SK-N-SH (cell line): ENCODE measurements around the gene PFKFB3. TPM values are rescaled to one million over a fixed set of nuclear protein-coding genes. Genes with fewer than 3 reads are reported as not detected.

Source experiments
- CTCF ChIA-PET: fragments of 300-600, 350-600 bp; formaldehyde crosslinking; extraction: SDS; loops from one replicate; lab custom pipeline; 2021; lab: Yijun Ruan, JAX
- POLR2A ChIA-PET: fragments of 350-600 bp; sonication (Branson Sonifier 250); formaldehyde crosslinking; extraction: SDS; loops from one replicate; lab custom pipeline; 2020; ENCODE audit warnings: antibody characterized with exemption, inconsistent platforms; lab: Yijun Ruan, JAX
- DNase-seq: peaks from one replicate; pipeline ENCODE4 v3.0.0; 2012
- H2AFZ ChIP-seq: fragments of 200-600 bp; sonication (generic); 2 replicates; pipeline ENCODE4 v1.8.1; 2016; ENCODE audit warnings: antibody characterized with exemption, mild to moderate bottlenecking, low read depth
- H3F3A ChIP-seq: fragments of 200-600 bp; sonication (generic); replicated peaks from 2 replicates; pipeline ENCODE3; 2016; ENCODE audit warnings: antibody characterized with exemption, mild to moderate bottlenecking; ENCODE audit not compliant: insufficient read depth
- H3K27ac ChIP-seq, 2 experiments: fragments of 200-500 bp in 1 of 2; fragments of 200-600 bp in 1 of 2; sonication (Bioruptor generic) in 1 of 2; sonication (generic), shearing (Covaris generic) in 1 of 2; 2 replicates each; pipeline versions ENCODE4 v1.5.1 to v1.6.1; 2014 to 2016; ENCODE audit warnings: low read depth in 2 of 2, inconsistent platforms in 1 of 2, low read length in 1 of 2, mild to moderate bottlenecking in 1 of 2, mixed read lengths in 1 of 2
- H3K27me3 ChIP-seq: fragments of 200-600 bp; sonication (generic), shearing (Covaris generic); 2 replicates; pipeline ENCODE4 v1.6.1; 2016; ENCODE audit warnings: mixed run types; ENCODE audit not compliant: insufficient read depth
- H3K36me3 ChIP-seq, 2 experiments: fragments of 200-500 bp in 1 of 2; fragments of 200-600 bp in 1 of 2; sonication (Bioruptor generic) in 1 of 2; sonication (generic) in 1 of 2; replicated peaks in 1 of 2; 2 replicates each; pipeline versions ENCODE3 to v1.5.1; 2014 to 2016; ENCODE audit warnings: low read length in 1 of 2, mild to moderate bottlenecking in 1 of 2; ENCODE audit not compliant: insufficient read depth in 2 of 2, control insufficient read depth in 1 of 2
- H3K4me1 ChIP-seq, 2 experiments: fragments of 200-500 bp in 1 of 2; fragments of 200-600 bp in 1 of 2; sonication (Bioruptor generic) in 1 of 2; sonication (generic), shearing (Covaris generic) in 1 of 2; 2 replicates each; pipeline versions ENCODE4 v1.5.1 to v1.6.1; 2014 to 2016; ENCODE audit warnings: low read depth in 1 of 2, low read length in 1 of 2, mixed run types in 1 of 2; ENCODE audit not compliant: insufficient read depth in 2 of 2, control insufficient read depth in 1 of 2
- H3K4me2 ChIP-seq: fragments of 200-600 bp; sonication (generic), shearing (Covaris generic); 2 replicates; pipeline ENCODE4 v1.6.1; 2017; ENCODE audit warnings: mixed run types
- H3K4me3 ChIP-seq, 2 experiments: fragments of 200-500 bp in 1 of 2; fragments of 200-600 bp in 1 of 2; sonication (Bioruptor generic) in 1 of 2; sonication (generic), shearing (Covaris generic) in 1 of 2; 2 replicates each; pipeline versions ENCODE4 v1.5.1 to v1.8.1; 2014 to 2016; ENCODE audit warnings: low read depth in 2 of 2, inconsistent platforms in 1 of 2, low read length in 1 of 2, mild to moderate bottlenecking in 1 of 2, mixed read lengths in 1 of 2, moderate library complexity in 1 of 2
- H3K79me2 ChIP-seq: fragments of 200-600 bp; sonication (generic); 2 replicates; pipeline ENCODE4 v1.8.1; 2017; ENCODE audit warnings: mild to moderate bottlenecking; ENCODE audit not compliant: insufficient read depth
- H3K9ac ChIP-seq: fragments of 200-600 bp; sonication (generic); 2 replicates; pipeline ENCODE4 v1.6.1; 2017; ENCODE audit warnings: mixed run types
- H3K9me2 ChIP-seq: fragments of 200-600 bp; sonication (generic); 2 replicates; pipeline ENCODE4 v1.6.1; 2017; ENCODE audit warnings: mixed run types
- H3K9me3 ChIP-seq: fragments of 200-600 bp; sonication (generic); 2 replicates; pipeline ENCODE4 v1.6.1; 2017; ENCODE audit warnings: mixed run types, mild to moderate bottlenecking, moderate library complexity
- H4K20me1 ChIP-seq: fragments of 200-600 bp; sonication (generic); 2 replicates; pipeline ENCODE4 v1.6.1; 2017; ENCODE audit warnings: mild to moderate bottlenecking, mixed run types; ENCODE audit not compliant: insufficient read depth
- CHD2 ChIP-seq: fragments of 150-350 bp; IDR thresholded peaks from 2 replicates; pipeline ENCODE4 v1.6.1; 2018; ENCODE audit warnings: low read length; ENCODE audit not compliant: partially characterized antibody
- EP300 ChIP-seq, 2 experiments: IDR thresholded peaks; 2 replicates each; pipeline versions ENCODE4 v1.4.0 to v1.6.1; 2012; ENCODE audit warnings: borderline replicate concordance in 1 of 2, low read depth in 1 of 2, low read length in 1 of 2
- EZH2phosphoT487 ChIP-seq: fragments of 200-600 bp; sonication (generic); IDR thresholded peaks from 2 replicates; pipeline ENCODE4 v1.6.1; 2017; ENCODE audit warnings: low read depth, mixed run types, mild to moderate bottlenecking, antibody characterized with exemption, moderate library complexity, borderline replicate concordance
- FOSL2 ChIP-seq: IDR thresholded peaks from 2 replicates; pipeline ENCODE4 v1.4.0; 2012; ENCODE audit warnings: low read depth, mild to moderate bottlenecking, moderate library complexity, borderline replicate concordance
- FOXJ3 ChIP-seq: sonication (generic); formaldehyde crosslinking; IDR thresholded peaks from 2 replicates; pipeline ENCODE4 v1.5.1; 2020; ENCODE audit warnings: mild to moderate bottlenecking, missing genetic modification reagents
- FOXM1 ChIP-seq: IDR thresholded peaks from 2 replicates; pipeline ENCODE4 v1.4.0; 2012; ENCODE audit warnings: low read depth, mild to moderate bottlenecking
- GATA2 ChIP-seq: sonication (generic); formaldehyde crosslinking; IDR thresholded peaks from 2 replicates; pipeline ENCODE4 v1.5.0; 2020; ENCODE audit warnings: mild to moderate bottlenecking, missing genetic modification reagents
- JUND ChIP-seq: IDR thresholded peaks from 2 replicates; pipeline ENCODE4 v1.4.0; 2012
- MAX ChIP-seq: IDR thresholded peaks from 2 replicates; pipeline ENCODE4 v1.4.0; 2012; ENCODE audit warnings: low read depth
- MXI1 ChIP-seq: IDR thresholded peaks from 2 replicates; pipeline ENCODE4 v1.6.1; 2012; ENCODE audit warnings: mild to moderate bottlenecking, low read depth, low read length, improper control_type of control experiment
- RAD21 ChIP-seq: IDR thresholded peaks from 2 replicates; pipeline ENCODE4 v1.6.1; 2012; ENCODE audit warnings: mild to moderate bottlenecking, low read length
- RCOR1 ChIP-seq: fragments of 150-350 bp; IDR thresholded peaks from 2 replicates; pipeline ENCODE4 v1.6.1; 2017; ENCODE audit warnings: antibody characterized with exemption, low read length
- SIN3A ChIP-seq: IDR thresholded peaks from 2 replicates; pipeline ENCODE4 v1.6.1; 2012; ENCODE audit warnings: low read depth, mild to moderate bottlenecking, low read length, moderate library complexity, borderline replicate concordance
- YY1 ChIP-seq: IDR thresholded peaks from 2 replicates; pipeline ENCODE4 v1.4.0; 2012; ENCODE audit warnings: low read depth, mild to moderate bottlenecking
- WGBS: methylation state at CpG from one replicate; pipeline ENCODE4 v1.1.6; 2017; ENCODE audit warnings: low lambda C conversion rate; 5-methylcytosine and 5-hydroxymethylcytosine counted together
- polyA plus RNA-seq, 3 experiments: library from polyadenylated mRNA; depleted of rRNA; stranded (reverse); fragments of >200 nt; gene quantifications; 2 replicates each; pipeline ENCODE4 v1.2.3, GENCODE V29; 2012
- TF ChIP-seq, protein P1 (sequence below): fragments of 200-600 bp; sonication (generic); IDR thresholded peaks from 2 replicates; pipeline ENCODE4 v1.6.1; 2017; ENCODE audit warnings: antibody characterized with exemption, mild to moderate bottlenecking, moderate library complexity
- TF ChIP-seq, protein P2 (sequence below): IDR thresholded peaks from 2 replicates; pipeline ENCODE4 v1.4.0; 2012; ENCODE audit warnings: low read depth, borderline replicate concordance

Gene PFKFB3
- polyA plus RNA-seq, 1 of the 3 experiments (the other 2 are of a cell fraction) = 59.7 TPM

- TF ChIP-seq, protein P1, sequence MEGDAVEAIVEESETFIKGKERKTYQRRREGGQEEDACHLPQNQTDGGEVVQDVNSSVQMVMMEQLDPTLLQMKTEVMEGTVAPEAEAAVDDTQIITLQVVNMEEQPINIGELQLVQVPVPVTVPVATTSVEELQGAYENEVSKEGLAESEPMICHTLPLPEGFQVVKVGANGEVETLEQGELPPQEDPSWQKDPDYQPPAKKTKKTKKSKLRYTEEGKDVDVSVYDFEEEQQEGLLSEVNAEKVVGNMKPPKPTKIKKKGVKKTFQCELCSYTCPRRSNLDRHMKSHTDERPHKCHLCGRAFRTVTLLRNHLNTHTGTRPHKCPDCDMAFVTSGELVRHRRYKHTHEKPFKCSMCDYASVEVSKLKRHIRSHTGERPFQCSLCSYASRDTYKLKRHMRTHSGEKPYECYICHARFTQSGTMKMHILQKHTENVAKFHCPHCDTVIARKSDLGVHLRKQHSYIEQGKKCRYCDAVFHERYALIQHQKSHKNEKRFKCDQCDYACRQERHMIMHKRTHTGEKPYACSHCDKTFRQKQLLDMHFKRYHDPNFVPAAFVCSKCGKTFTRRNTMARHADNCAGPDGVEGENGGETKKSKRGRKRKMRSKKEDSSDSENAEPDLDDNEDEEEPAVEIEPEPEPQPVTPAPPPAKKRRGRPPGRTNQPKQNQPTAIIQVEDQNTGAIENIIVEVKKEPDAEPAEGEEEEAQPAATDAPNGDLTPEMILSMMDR = no peak
- TF ChIP-seq MXI1 (no peak), RCOR1 (no peak), RAD21 (no peak)
- TF ChIP-seq, all 33 proteins: peak for 0
Observed at GRCh38 chr10:6224781-6225180, 22.0 kb downstream of the PFKFB3 start (continued).

GRCh38 chr10:6225263-6225814 is 22.6 kb downstream of the PFKFB3 start:
- Histone ChIP-seq H4K20me1 (no peaks in the 10 kb centered on the region; the same call in 1 of the 2 replicates), H3K9me3 (no peaks in the 10 kb centered on the region), H3F3A (peaks cover 38% of the 10 kb centered on the region), H3K27ac (no peak overlapping the region; a peak in 1 of 4 replicates), H3K4me2 (no peak overlapping the region), H3K27me3 (no peaks in the 10 kb centered on the region), H2AFZ (no peak overlapping the region), H3K9ac (no peak overlapping the region), H3K4me1 (peaks cover 0 to 16% of the 10 kb centered on the region in 2 experiments; a peak in 3 of 4 replicates), H3K79me2 (peaks cover 51% of the 10 kb centered on the region), H3K9me2 (no peaks in the 10 kb centered on the region), H3K36me3 (peaks cover 73 to 78% of the 10 kb centered on the region in 2 experiments), H3K4me3 (no peak overlapping the region)
- DNase-seq = peak; percentile 20
- POLR2A ChIA-PET = no interaction called here
- WGBS = 87% methylated on average over 3 of the region's 15 CpGs
- TF ChIP-seq SIN3A (no peak), CHD2 (no peak), YY1 (no peak), FOXJ3 (no peak)
- CTCF ChIA-PET = interaction anchor here (1.2 to 2.1 kb wide), 2 partner anchors 23 to 176 kb away, joined by 4 to 8 read pairs; partner anchors contain the start of gene PFKFB3

GRCh38 chr10:6226216-6226615 is 23.5 kb downstream of the PFKFB3 start:
- H3K36me3 ChIP-seq = peaks cover 67 to 79% of the 10 kb centered on the region in 2 experiments
- 93% methylated on average over 23 of the region's 23 CpGs for WGBS
- TF ChIP-seq RCOR1 (no peak), EP300 (IDR thresholded peaks at IDR 0.05; ENCODE audit: borderline replicate concordance in 1 of 2, low read depth in 1 of 2, low read length in 1 of 2) (no peak), JUND (no peak), FOXM1 (no peak), MAX (no peak), EZH2phosphoT487 (no peak), FOSL2 (no peak), GATA2 (CRISPR knock-in tag) (no peak)
- TF ChIP-seq, protein P2, sequence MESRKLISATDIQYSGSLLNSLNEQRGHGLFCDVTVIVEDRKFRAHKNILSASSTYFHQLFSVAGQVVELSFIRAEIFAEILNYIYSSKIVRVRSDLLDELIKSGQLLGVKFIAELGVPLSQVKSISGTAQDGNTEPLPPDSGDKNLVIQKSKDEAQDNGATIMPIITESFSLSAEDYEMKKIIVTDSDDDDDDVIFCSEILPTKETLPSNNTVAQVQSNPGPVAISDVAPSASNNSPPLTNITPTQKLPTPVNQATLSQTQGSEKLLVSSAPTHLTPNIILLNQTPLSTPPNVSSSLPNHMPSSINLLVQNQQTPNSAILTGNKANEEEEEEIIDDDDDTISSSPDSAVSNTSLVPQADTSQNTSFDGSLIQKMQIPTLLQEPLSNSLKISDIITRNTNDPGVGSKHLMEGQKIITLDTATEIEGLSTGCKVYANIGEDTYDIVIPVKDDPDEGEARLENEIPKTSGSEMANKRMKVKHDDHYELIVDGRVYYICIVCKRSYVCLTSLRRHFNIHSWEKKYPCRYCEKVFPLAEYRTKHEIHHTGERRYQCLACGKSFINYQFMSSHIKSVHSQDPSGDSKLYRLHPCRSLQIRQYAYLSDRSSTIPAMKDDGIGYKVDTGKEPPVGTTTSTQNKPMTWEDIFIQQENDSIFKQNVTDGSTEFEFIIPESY = no peak

More at GRCh38 chr10:6226216-6226615, 23.5 kb downstream of the PFKFB3 start:
- no peaks in the 10 kb centered on the region for H3K9me3 ChIP-seq
- H4K20me1 ChIP-seq = no peaks in the 10 kb centered on the region
- POLR2A ChIA-PET = no interaction called here
- no peaks in the 10 kb centered on the region for H3K27me3 ChIP-seq
- no peak overlapping the region for H3K4me3 ChIP-seq
- CTCF ChIA-PET = no interaction called here
- peaks cover 37% of the 10 kb centered on the region for H3F3A ChIP-seq
- peaks cover 53% of the 10 kb centered on the region for H3K79me2 ChIP-seq
- DNase-seq = peak; percentile 11
- no peak overlapping the region for H3K4me2 ChIP-seq
- H3K9ac ChIP-seq = no peak overlapping the region
- no peak overlapping the region; a peak in 1 of 4 replicates for H3K27ac ChIP-seq
- H3K9me2 ChIP-seq = no peaks in the 10 kb centered on the region
- no peak overlapping the region for H2AFZ ChIP-seq
- peaks cover 0 to 11% of the 10 kb centered on the region in 2 experiments; a peak in 2 of 4 replicates for H3K4me1 ChIP-seq
